ENCODE measurements around the gene HAPLN2.

Gene HAPLN2

GRCh38 chr1:156646738-156647211, 27.6 kb downstream of the HAPLN2 start:
- no peak for DNase-seq

GRCh38 chr1:156647351-156647750, 28.1 kb downstream of the HAPLN2 start:
- no peak for DNase-seq

GRCh38 chr1:156648496-156648895, 29.3 kb downstream of the HAPLN2 start:
- DNase-seq = no peak

GRCh38 chr1:156648951-156649350, 29.7 kb downstream of the HAPLN2 start:
- no peak for DNase-seq

GRCh38 chr1:156652131-156652991, 33.1 kb downstream of the HAPLN2 start:
- DNase-seq = no peak

- no peak for DNase-seq
Observed at GRCh38 chr1:156652992-156653355, 33.8 kb downstream of the HAPLN2 start.

- DNase-seq = no peak
Observed at GRCh38 chr1:156654700-156655099, 35.5 kb downstream of the HAPLN2 start.

GRCh38 chr1:156655151-156655903, 36.1 kb downstream of the HAPLN2 start:
- DNase-seq = no peak

- no peak for DNase-seq
Observed at GRCh38 chr1:156655904-156656516, 36.8 kb downstream of the HAPLN2 start.

- DNase-seq = peak; percentile 64 to 78
Observed at GRCh38 chr1:156656806-156657740, 37.9 kb downstream of the HAPLN2 start.

- no peak for DNase-seq
Observed at GRCh38 chr1:156657741-156658319, 38.6 kb downstream of the HAPLN2 start.

GRCh38 chr1:156658496-156658895, 39.3 kb downstream of the HAPLN2 start:
- no peak for DNase-seq

GRCh38 chr1:156658945-156659574, 39.8 kb downstream of the HAPLN2 start:
- no peak for DNase-seq

GRCh38 chr1:156659661-156659987, 40.4 kb downstream of the HAPLN2 start:
- no peak for DNase-seq

- peak; percentile 85 to 93 for DNase-seq
Observed at GRCh38 chr1:156659988-156660751, 41.0 kb downstream of the HAPLN2 start.

- DNase-seq = no peak
Observed at GRCh38 chr1:156660752-156661112, 41.5 kb downstream of the HAPLN2 start.

- no peak for DNase-seq
Observed at GRCh38 chr1:156662005-156662799, 43.0 kb downstream of the HAPLN2 start.

- no peak for DNase-seq
Observed at GRCh38 chr1:156662800-156663055, 43.5 kb downstream of the HAPLN2 start.

GRCh38 chr1:156663178-156663577, 44.0 kb downstream of the HAPLN2 start:
- no peak for DNase-seq

- DNase-seq = no peak
Observed at GRCh38 chr1:156664046-156664766, 45.0 kb downstream of the HAPLN2 start.

Data from stimulated activated CD4-positive, alpha-beta T cell treated with anti-CD3 and anti-CD28 coated beads, Interleukin-4, amount 100 ng/mL, for 4 hours (primary cell).